BLaER1 treated with 17β-estradiol and CSF1 and Interleukin-3, amounts not matched to agents 10 nM and 100 nM (cell line): ENCODE results near the gene DGKH.
"Not testable (repeated sequence)": the region's sequence is repeated elsewhere in the genome, so short reads cannot be mapped to it uniquely, and the experiment has no call there.

ENCODE experiments used
- H3K27ac ChIP-seq, 11 experiments: shearing (Covaris generic); formaldehyde crosslinking; 2 replicates each; pipeline ENCODE4 v1.8.1; 2022
- H3K27me3 ChIP-seq, 11 experiments: shearing (Covaris generic); formaldehyde crosslinking; 2 replicates each; pipeline ENCODE4 v1.8.1; 2022
- H3K36me3 ChIP-seq, 11 experiments: shearing (Covaris generic); formaldehyde crosslinking; 2 replicates each; pipeline ENCODE4 v1.8.1; 2022
- H3K4me1 ChIP-seq, 10 experiments: shearing (Covaris generic); formaldehyde crosslinking; 2 replicates each; pipeline ENCODE4 v1.8.1; 2022
- H3K4me2 ChIP-seq, 11 experiments: shearing (Covaris generic); formaldehyde crosslinking; 2 replicates each; pipeline ENCODE4 v1.8.1; 2022
- H3K4me3 ChIP-seq, 10 experiments: shearing (Covaris generic); formaldehyde crosslinking; 2 replicates each; pipeline ENCODE4 v1.8.1; 2022
- H3K9ac ChIP-seq, 11 experiments: shearing (Covaris generic); formaldehyde crosslinking; 2 replicates each; pipeline ENCODE4 v1.8.1; 2022
- H3K9me3 ChIP-seq, 11 experiments: shearing (Covaris generic); formaldehyde crosslinking; replicated peaks in 1 of 11; 2 replicates each; pipeline ENCODE4 v1.8.1; 2022
- H4K20me1 ChIP-seq, 11 experiments: shearing (Covaris generic); formaldehyde crosslinking; 2 replicates each; pipeline ENCODE4 v1.8.1; 2022
- Cebpa-rat ChIP-seq, 11 experiments: shearing (Covaris generic); IDR thresholded peaks; 2 replicates each; pipeline ENCODE4 v1.8.1; 2022

The DGKH gene

DNA sequence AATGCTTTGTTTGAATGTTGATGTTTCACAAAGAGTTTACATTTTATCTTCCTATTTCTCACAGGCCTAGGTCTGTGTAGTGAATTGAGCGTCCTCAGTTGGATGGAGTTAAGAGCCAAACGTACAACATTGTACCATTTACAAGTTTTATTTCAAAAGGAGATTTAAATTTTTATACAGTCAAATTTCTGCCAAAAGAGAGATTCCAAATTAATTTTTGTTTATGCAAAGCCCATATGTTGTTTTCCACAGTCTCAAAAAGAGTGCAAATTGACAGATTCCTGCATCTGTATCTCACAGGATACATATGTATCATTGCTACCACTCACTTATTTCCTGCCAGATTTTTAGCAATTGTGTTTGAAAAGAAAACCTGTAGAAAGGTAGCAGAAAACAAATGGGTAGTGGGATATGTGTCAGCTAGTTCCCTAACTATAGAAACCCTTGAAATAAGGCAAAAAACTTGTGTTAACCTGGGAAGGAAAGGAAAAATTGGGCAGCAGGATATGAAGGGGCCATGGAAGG is 46.1 kb downstream of the DGKH start:
- H3K9ac ChIP-seq = no peak overlapping the region

DNA sequence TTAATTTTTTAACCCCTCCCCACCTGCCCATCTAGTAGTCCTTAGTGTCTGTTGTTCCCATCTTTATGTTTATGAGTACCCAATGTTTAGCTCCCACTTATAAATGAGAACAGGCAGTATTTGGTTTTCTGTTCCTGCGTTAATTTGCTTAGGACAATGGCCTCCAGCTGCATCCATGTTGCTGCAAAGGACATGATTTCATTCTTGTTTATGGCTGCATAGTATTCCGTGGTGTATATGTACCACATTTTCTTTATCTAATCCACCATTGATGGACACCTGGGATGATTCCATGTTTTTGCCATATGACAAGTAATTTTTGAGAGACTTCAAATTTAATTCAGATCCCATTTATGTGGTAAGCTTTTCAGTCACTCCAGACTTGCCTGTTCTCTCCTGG is 47.8 kb downstream of the DGKH start:
- H3K4me2 ChIP-seq, H3K4me3 ChIP-seq, H3K27ac ChIP-seq, H3K4me1 ChIP-seq, H3K9ac ChIP-seq, H3K27me3 ChIP-seq: not testable (repeated sequence)
- Histone ChIP-seq H3K9me3 (peaks cover 0 to 12% (median 8%) of the 10 kb centered on the region in 11 experiments; a peak in 13 of 22 replicates), H4K20me1 (peaks cover 0 to 25% (median 0%) of the 10 kb centered on the region in 11 experiments; a peak in 4 of 22 replicates), H3K36me3 (peaks cover 0 to 41% (median 20%) of the 10 kb centered on the region in 11 experiments; a peak in 17 of 22 replicates)

More for the DNA sequence above, 46.1 kb downstream of the DGKH start:
- H3K4me2 ChIP-seq = no peak overlapping the region
- H3K27ac ChIP-seq = no peak overlapping the region
- H3K36me3 ChIP-seq = peaks cover 5 to 46% (median 25%) of the 10 kb centered on the region in 11 experiments; a peak in 20 of 22 replicates
- no peak for TF ChIP-seq Cebpa-rat (IDR thresholded peaks at IDR 0.05)
- no peaks in the 10 kb centered on the region for H3K27me3 ChIP-seq
- peaks cover 0 to 14% (median 0%) of the 10 kb centered on the region in 11 experiments; a peak in 2 of 22 replicates for H4K20me1 ChIP-seq
- no peaks in the 10 kb centered on the region for H3K4me1 ChIP-seq
- H3K9me3 ChIP-seq = peaks cover 0 to 17% (median 11%) of the 10 kb centered on the region in 11 experiments; a peak in 14 of 22 replicates
- H3K4me3 ChIP-seq = no peak overlapping the region

DNA sequence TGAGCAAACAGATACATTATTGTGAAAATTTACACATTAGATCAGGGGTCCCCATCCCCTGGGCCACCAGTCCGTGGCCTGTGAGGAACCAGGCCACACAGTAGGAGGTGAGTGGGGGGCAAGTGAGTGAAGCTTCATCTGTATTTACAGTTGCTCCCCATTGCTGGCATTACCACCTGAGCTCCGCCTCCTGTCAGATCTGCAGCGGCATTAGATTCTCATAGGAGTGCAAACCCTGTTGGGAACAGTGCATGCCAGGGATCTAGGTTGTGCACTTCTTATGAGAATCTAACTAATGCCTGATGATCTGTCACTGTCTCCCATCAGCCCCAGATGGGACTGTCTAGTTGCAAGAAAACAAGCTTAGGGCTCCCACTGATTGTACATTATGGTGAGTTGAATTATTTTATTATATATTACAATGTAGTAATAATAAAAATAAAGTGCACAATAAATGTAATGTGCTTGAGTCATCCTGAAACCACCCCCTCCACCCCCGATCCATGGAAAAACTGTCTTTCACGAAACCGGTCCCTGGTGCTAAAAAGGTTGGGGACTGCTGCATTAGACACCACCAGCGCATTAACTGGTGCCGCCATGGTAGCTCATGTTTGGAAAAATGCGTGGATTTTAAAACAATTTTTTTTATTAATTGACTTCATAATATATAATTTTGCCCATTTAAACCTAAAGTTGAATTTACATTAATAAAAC is 51.7 kb downstream of the DGKH start:
- no peak for TF ChIP-seq Cebpa-rat (IDR thresholded peaks at IDR 0.05)
- H4K20me1 ChIP-seq = peaks cover 0 to 58% (median 3%) of the 10 kb centered on the region in 11 experiments; a peak in 9 of 22 replicates
- no peak overlapping the region for H3K4me2 ChIP-seq
- no peak overlapping the region for H3K27ac ChIP-seq
- H3K36me3 ChIP-seq = peaks cover 0 to 66% (median 39%) of the 10 kb centered on the region in 11 experiments; a peak in 18 of 22 replicates
- no peaks in the 10 kb centered on the region for H3K4me1 ChIP-seq
- H3K9ac ChIP-seq = no peak overlapping the region
- H3K4me3 ChIP-seq = no peak overlapping the region
- no peaks in the 10 kb centered on the region for H3K27me3 ChIP-seq
- H3K9me3 ChIP-seq = peaks cover 9 to 36% (median 30%) of the 10 kb centered on the region in 11 experiments; a peak in 19 of 22 replicates

DNA sequence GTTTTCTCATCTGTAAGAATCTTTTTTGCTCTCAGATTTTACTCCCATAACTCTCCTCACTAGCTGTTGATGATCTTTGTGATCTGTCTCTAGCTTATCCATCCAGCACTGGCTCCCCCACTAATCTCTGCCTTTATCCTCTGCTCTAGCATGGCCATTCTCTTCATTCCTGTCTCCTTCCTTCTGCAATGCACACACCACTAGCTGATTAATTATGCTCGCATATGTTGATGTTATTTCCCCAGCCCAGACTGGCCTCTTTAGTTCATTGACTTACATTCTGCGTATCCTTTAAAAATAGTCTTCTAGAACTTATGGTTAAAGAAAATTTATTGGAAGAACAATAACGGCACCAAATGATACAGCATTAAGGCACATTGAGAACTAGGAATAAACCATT is 52.5 kb downstream of the DGKH start:
- Histone ChIP-seq H3K27me3 (no peaks in the 10 kb centered on the region), H4K20me1 (peaks cover 0 to 67% (median 5%) of the 10 kb centered on the region in 11 experiments; a peak in 9 of 22 replicates), H3K4me3 (no peak overlapping the region), H3K36me3 (peaks cover 0 to 64% (median 38%) of the 10 kb centered on the region in 11 experiments; a peak in 18 of 22 replicates), H3K9me3 (peaks cover 9 to 35% (median 29%) of the 10 kb centered on the region in 11 experiments; a peak in 19 of 22 replicates), H3K9ac (no peak overlapping the region), H3K4me1 (no peaks in the 10 kb centered on the region), H3K4me2 (no peak overlapping the region), H3K27ac (no peak overlapping the region)
- TF ChIP-seq Cebpa-rat (IDR thresholded peaks at IDR 0.05) = no peak

DNA sequence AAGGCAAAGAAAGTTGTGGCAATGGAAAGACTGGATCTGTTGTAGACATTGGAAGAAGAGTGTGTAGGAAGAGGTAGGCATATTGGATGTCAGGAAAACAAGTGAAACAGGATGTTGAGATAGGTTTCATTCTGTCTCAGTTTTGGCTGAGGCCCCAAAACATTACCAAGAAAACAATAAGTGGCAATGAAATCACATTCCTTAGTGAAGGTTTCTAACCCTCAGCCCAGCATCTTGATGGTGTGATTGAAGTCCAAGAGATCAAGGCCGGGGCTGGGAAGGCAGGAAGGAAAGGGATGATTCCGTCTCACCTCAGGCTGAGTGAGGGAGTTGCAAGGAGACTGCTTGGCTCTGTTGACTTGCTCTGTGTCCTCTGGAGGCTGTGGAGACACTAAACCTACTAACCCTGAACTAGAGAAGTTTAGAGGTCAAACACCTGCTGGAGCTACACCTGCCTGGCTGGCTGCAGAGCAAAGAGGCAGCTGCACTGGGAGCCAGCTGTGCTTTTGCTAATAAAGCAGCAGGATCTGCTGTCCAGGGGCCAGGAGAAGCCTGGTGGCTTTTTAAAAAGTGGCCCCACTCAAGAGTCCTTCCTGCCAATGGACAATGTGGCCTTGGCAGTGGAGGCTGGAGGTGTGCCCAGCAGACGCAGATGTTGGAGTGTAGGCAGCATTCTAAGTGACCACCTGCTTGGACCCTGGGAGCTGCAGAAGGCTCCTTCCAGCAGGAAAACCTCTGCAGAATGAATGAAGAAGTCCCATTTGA is 53.6 kb downstream of the DGKH start:
- Histone ChIP-seq H3K36me3 (peaks cover 0 to 58% (median 29%) of the 10 kb centered on the region in 11 experiments; a peak in 18 of 22 replicates), H3K4me2 (no peak overlapping the region), H3K9me3 (peaks cover 9 to 27% (median 21%) of the 10 kb centered on the region in 11 experiments; a peak in 18 of 22 replicates), H3K9ac (no peak overlapping the region), H4K20me1 (peaks cover 0 to 77% (median 5%) of the 10 kb centered on the region in 11 experiments; a peak in 10 of 22 replicates), H3K27me3 (no peaks in the 10 kb centered on the region), H3K27ac (no peak overlapping the region), H3K4me1 (no peaks in the 10 kb centered on the region), H3K4me3 (no peak overlapping the region)
- TF ChIP-seq Cebpa-rat (IDR thresholded peaks at IDR 0.05) = no peak

DNA sequence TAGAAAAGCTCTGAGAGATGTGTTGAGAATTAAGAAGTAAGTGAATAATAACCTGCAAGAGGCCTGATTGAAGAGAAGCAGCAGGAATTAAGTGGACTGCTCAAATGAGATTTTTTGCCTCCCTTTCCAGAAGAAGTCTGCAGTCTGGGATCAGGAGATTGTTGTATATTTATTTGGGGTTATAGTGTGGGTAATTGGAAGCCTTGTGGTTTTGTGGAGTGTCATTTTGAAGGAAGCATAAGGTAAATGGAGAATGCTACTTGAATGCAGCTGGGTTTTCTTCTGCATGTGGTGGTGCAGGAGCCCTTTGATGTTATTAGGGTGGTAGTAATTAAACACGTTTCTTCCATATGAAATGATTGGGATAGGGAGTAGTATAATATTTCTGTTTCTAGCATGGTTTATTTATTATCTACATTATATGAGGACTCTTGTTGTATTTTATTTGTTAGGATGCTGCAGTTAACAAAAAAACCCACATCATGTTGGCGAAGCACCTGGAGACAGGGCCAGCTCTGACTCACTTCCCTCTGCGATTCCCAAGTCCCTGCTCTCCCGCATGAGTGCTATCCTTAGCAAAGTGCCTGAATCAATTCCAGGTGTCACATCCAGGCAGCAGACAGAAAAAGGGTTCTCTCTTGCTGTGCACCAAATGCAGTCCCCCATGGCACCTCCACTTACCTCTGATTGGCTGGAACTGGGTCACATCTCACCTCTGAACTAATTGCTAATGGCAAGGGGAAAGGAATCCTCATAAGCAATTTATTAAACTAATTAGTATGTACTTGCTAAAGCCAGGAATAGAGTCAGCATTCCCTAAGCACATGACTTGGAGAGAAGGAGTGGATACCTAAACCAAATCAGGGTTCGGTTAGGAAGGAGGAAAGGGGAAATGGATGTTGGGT is 54.8 kb downstream of the DGKH start:
- no peaks in the 10 kb centered on the region for H3K27me3 ChIP-seq
- no peak for TF ChIP-seq Cebpa-rat (IDR thresholded peaks at IDR 0.05)
- H3K36me3 ChIP-seq = peaks cover 0 to 62% (median 29%) of the 10 kb centered on the region in 11 experiments; a peak in 18 of 22 replicates
- no peak overlapping the region for H3K4me3 ChIP-seq
- no peak overlapping the region for H3K9ac ChIP-seq
- peaks cover 9 to 27% (median 21%) of the 10 kb centered on the region in 11 experiments; a peak in 18 of 22 replicates for H3K9me3 ChIP-seq
- peaks cover 0 to 89% (median 12%) of the 10 kb centered on the region in 11 experiments; a peak in 11 of 22 replicates for H4K20me1 ChIP-seq
- no peak overlapping the region for H3K27ac ChIP-seq
- H3K4me1 ChIP-seq = no peaks in the 10 kb centered on the region
- no peak overlapping the region for H3K4me2 ChIP-seq

DNA sequence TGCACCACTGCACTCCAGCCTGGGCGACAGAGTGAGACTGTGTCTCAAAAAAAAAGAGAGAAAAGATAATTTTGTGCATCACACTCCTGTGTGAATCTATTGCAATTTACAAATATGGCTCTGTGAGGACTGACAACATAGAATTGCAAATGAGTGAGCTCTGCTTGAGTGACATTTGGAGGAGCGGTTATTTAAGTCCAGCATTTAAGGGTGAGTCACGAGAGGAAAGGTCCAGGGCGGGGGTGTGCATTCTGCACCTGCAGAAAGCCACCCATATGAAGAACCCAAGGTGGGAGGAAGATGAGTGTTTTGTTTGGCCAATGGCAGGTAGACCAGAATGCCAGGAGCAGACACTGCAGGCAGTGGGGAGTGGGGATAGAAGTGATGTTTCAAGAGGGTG is 58.5 kb downstream of the DGKH start:
- no peaks in the 10 kb centered on the region for H3K27me3 ChIP-seq
- peaks cover 0 to 95% (median 30%) of the 10 kb centered on the region in 11 experiments; a peak in 17 of 22 replicates for H4K20me1 ChIP-seq
- H3K4me1 ChIP-seq = peaks cover 5 to 8% (median 6%) of the 10 kb centered on the region in 10 experiments; a peak in 16 of 20 replicates
- no peak overlapping the region for H3K9ac ChIP-seq
- H3K27ac ChIP-seq = no peak overlapping the region
- TF ChIP-seq Cebpa-rat (IDR thresholded peaks at IDR 0.05) = no peak
- H3K4me2 ChIP-seq = no peak overlapping the region
- H3K36me3 ChIP-seq = peaks cover 0 to 34% (median 20%) of the 10 kb centered on the region in 11 experiments; a peak in 18 of 22 replicates
- no peak overlapping the region for H3K4me3 ChIP-seq
- peaks cover 9 to 25% (median 21%) of the 10 kb centered on the region in 11 experiments; a peak in 18 of 22 replicates for H3K9me3 ChIP-seq

DNA sequence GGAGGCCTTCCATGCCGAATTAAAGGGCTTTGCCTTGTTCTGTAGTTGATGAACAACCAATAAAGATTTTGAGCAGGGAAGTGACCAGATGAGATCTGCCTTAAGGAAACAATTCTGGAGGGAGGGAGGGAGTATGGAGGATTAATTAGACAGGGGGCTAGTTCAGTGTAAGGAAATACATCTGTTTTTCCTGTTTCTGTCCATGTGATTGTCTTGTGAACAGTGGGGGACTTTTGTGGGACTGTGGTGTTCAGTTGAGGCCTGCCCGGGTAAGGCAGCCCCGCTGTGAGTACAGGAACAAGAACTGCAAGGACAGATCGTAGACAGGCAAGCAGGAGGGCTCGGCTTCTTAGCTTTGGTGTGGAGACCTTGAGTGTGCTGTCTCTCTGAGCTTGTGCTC is 59.0 kb downstream of the DGKH start:
- no peak for TF ChIP-seq Cebpa-rat (IDR thresholded peaks at IDR 0.05)
- Histone ChIP-seq H3K4me2 (no peak overlapping the region), H3K4me1 (peaks cover 5 to 9% (median 6%) of the 10 kb centered on the region in 10 experiments; a peak in 16 of 20 replicates), H4K20me1 (peaks cover 0 to 95% (median 30%) of the 10 kb centered on the region in 11 experiments; a peak in 17 of 22 replicates), H3K9ac (no peak overlapping the region), H3K9me3 (peaks cover 9 to 21% (median 17%) of the 10 kb centered on the region in 11 experiments; a peak in 18 of 22 replicates), H3K27ac (no peak overlapping the region), H3K27me3 (no peaks in the 10 kb centered on the region), H3K4me3 (no peak overlapping the region), H3K36me3 (peaks cover 0 to 30% (median 17%) of the 10 kb centered on the region in 11 experiments; a peak in 18 of 22 replicates)
